ENCODE data around the gene IFT20. TPM values are rescaled to one million over a fixed set of nuclear protein-coding genes. Genes with fewer than 3 reads are reported as not detected.

IFT20 gene
- total and polyA plus RNA-seq, 10 of the 15 experiments (the other 5 are each of a cell fraction or from before 2014, with no cell fraction given), result 9.4 to 38.2 (median 19.1) TPM

- no peak for TF ChIP-seq ASH2L (IDR thresholded peaks at IDR 0.05; ENCODE audit: borderline replicate concordance, low read depth)
- TF ChIP-seq PBX3 (IDR thresholded peaks at IDR 0.05; ENCODE audit: insufficient replicate concordance, low read depth, low read length), result no peak
- no peak for TF ChIP-seq BCL3 (IDR thresholded peaks at IDR 0.05; ENCODE audit: borderline replicate concordance, insufficient read depth, low read depth, low read length, poor library complexity, severe bottlenecking)
- no peak for TF ChIP-seq SUZ12 (IDR thresholded peaks at IDR 0.05; ENCODE audit: unreplicated experiment)
- TF ChIP-seq EGR1 (IDR thresholded peaks at IDR 0.05; ENCODE audit: borderline replicate concordance in 1 of 2, low read depth in 2 of 2, low read length in 2 of 2), result no peak
- no peak for TF ChIP-seq PRDM15 (CRISPR knock-in tag; IDR thresholded peaks at IDR 0.05)
- no peak for TF ChIP-seq POU2F2 (IDR thresholded peaks at IDR 0.05; ENCODE audit: borderline replicate concordance, low read depth, low read length)
- no peak for TF ChIP-seq YY1 (IDR thresholded peaks at IDR 0.05; ENCODE audit: low read depth, low read length)
- TF ChIP-seq NKRF (conservative IDR thresholded peaks at IDR 0.05), result 0 out of 2 replicates have a peak, but pooled peaks have one; percentile 16
- peak; percentile 27 to 34; a peak in 1 of 4 replicates for TF ChIP-seq IKZF2 (IDR thresholded peaks at IDR 0.05)
- no peak for TF ChIP-seq RELB (IDR thresholded peaks at IDR 0.05; ENCODE audit: low read depth)
- TF ChIP-seq SMARCA5 (IDR thresholded peaks at IDR 0.05), result no peak
Observed at GRCh38 chr17:28335959-28336871, 943 bp upstream of the IFT20 start (continued).
